HepG2 (cell line): ENCODE results near the gene SLC6A7. TPM values are rescaled to one million over a fixed set of nuclear protein-coding genes. Genes with fewer than 3 reads are reported as not detected.

ENCODE experiments used
- ATAC-seq: fragments of 200-7000 bp; cut with Tn5 transposase; 3 replicates; pipeline ENCODE4 v1.9.1; 2020; ENCODE audit warnings: mild to moderate bottlenecking, moderate library complexity
- BruUV-seq: library from RNA; stranded (reverse); fragments of 400-500 nt; replicated peaks from 2 replicates; lab custom pipeline; 2021; lab: Mats Ljungman, UMichigan
- CTCF ChIA-PET: fragments of 300-600 bp; formaldehyde crosslinking; extraction: SDS; loops from one replicate; lab custom pipeline; 2021; ENCODE audit warnings: low total read pairs, inconsistent platforms, low intra/inter-chr PET ratio; lab: Yijun Ruan, JAX
- POLR2A ChIA-PET: fragments of 350-600 bp; sonication (Branson Sonifier 250); formaldehyde crosslinking; loops from one replicate; lab custom pipeline; 2020; ENCODE audit warnings: antibody characterized with exemption, inconsistent platforms; lab: Yijun Ruan, JAX
- DNase-seq: peaks from one replicate; pipeline ENCODE4 v3.0.0-alpha.2; 2015; ENCODE audit warnings: low spot score
- FAIRE-seq: peaks from 3 replicates; lab custom pipeline; 2011; peaks lifted over from hg19 to GRCh38; lab: Jason Lieb, UNC
- H2AFZ ChIP-seq: one replicate; pipeline ENCODE4 v1.6.1; 2011; ENCODE audit warnings: low read length, inconsistent platforms
- H3K27ac ChIP-seq: fragments of 300-600 bp; 3 replicates; pipeline ENCODE4 v1.8.0; 2011; ENCODE audit warnings: mixed run types, mild to moderate bottlenecking, mixed read lengths, low read length, inconsistent platforms; ENCODE audit not compliant: insufficient read depth; ENCODE audit errors: extremely low read length
- H3K27me3 ChIP-seq, 2 experiments: fragments of 200-600 bp in 1 of 2; 2 replicates in 1 of 2; 3 replicates in 1 of 2; pipeline versions ENCODE4 v1.6.0 to v1.8.0; 2011; ENCODE audit warnings: low read length in 2 of 2, mild to moderate bottlenecking in 2 of 2, moderate library complexity in 2 of 2, inconsistent platforms in 1 of 2; ENCODE audit not compliant: insufficient read depth in 2 of 2, control insufficient read depth in 1 of 2
- H3K36me3 ChIP-seq, 2 experiments: fragments of 200-600 bp in 1 of 2; replicated peaks in 1 of 2; 2 replicates in 1 of 2; 3 replicates in 1 of 2; pipeline versions ENCODE4 v1.5.1 to v1.8.0; 2011; ENCODE audit warnings: low read length in 2 of 2, inconsistent platforms in 1 of 2; ENCODE audit not compliant: insufficient read depth in 2 of 2, control insufficient read depth in 1 of 2
- H3K4me1 ChIP-seq: 2 replicates; pipeline ENCODE4 v1.5.1; 2012; ENCODE audit warnings: low read length, inconsistent platforms; ENCODE audit not compliant: insufficient read depth
- H3K4me2 ChIP-seq: 2 replicates; pipeline ENCODE4 v1.6.0; 2011; ENCODE audit warnings: low read depth, low read length, inconsistent platforms
- H3K4me3 ChIP-seq, 3 experiments: fragments of 200-600 bp in 1 of 3; sonication (generic), shearing (Covaris generic) in 1 of 3; replicated peaks in 1 of 3; 2 replicates each; pipeline ENCODE4 v1.5.1; 2011 to 2016; ENCODE audit warnings: low read length in 3 of 3, inconsistent platforms in 2 of 3, low read depth in 2 of 3, mild to moderate bottlenecking in 2 of 3, control low read depth in 1 of 3, mixed read lengths in 1 of 3; ENCODE audit not compliant: insufficient read depth in 1 of 3
- H3K79me2 ChIP-seq: one replicate; pipeline ENCODE4 v1.6.1; 2011; ENCODE audit warnings: low read length, inconsistent platforms; ENCODE audit not compliant: insufficient read depth
- H3K9ac ChIP-seq: 2 replicates; pipeline ENCODE4 v1.6.0; 2011; ENCODE audit warnings: mild to moderate bottlenecking, low read depth, low read length, inconsistent platforms; ENCODE audit not compliant: insufficient read depth
- H3K9me3 ChIP-seq: 2 replicates; pipeline ENCODE4 v1.5.1; 2012; ENCODE audit warnings: mild to moderate bottlenecking, low read length
- H4K20me1 ChIP-seq: 2 replicates; pipeline ENCODE4 v1.6.0; 2011; ENCODE audit warnings: inconsistent platforms, mild to moderate bottlenecking, low read length, moderate library complexity; ENCODE audit not compliant: insufficient read depth
- CTCF ChIP-seq: sonication (generic); formaldehyde crosslinking; IDR thresholded peaks from 2 replicates; pipeline ENCODE4 v1.5.0; 2020; ENCODE audit warnings: mild to moderate bottlenecking, missing genetic modification reagents, moderate library complexity
- GPN1 ChIP-seq: sonication (generic); formaldehyde crosslinking; IDR thresholded peaks from 2 replicates; pipeline ENCODE4 v1.5.1; 2020; ENCODE audit warnings: missing genetic modification reagents, borderline replicate concordance
- STAG1 ChIP-seq: sonication (generic); formaldehyde crosslinking; IDR thresholded peaks from 2 replicates; pipeline ENCODE4 v1.4.0; 2020; ENCODE audit warnings: missing genetic modification reagents
- TEAD2 ChIP-seq: sonication (generic); formaldehyde crosslinking; IDR thresholded peaks from 2 replicates; pipeline ENCODE4 v1.9.0; 2021; ENCODE audit warnings: missing genetic modification reagents
- ZNF180 ChIP-seq: sonication (generic); formaldehyde crosslinking; IDR thresholded peaks from 2 replicates; pipeline ENCODE4 v1.4.0; 2020; ENCODE audit warnings: low read depth, missing genetic modification reagents, borderline replicate concordance
- ZNF382 ChIP-seq: sonication (generic); formaldehyde crosslinking; IDR thresholded peaks from 2 replicates; pipeline ENCODE4 v1.5.0; 2020; ENCODE audit warnings: missing genetic modification reagents, mild to moderate bottlenecking, borderline replicate concordance
- ZNF614 ChIP-seq: IDR thresholded peaks from 2 replicates; pipeline ENCODE4 v1.6.1; 2018; ENCODE audit warnings: missing biosample characterization, missing genetic modification reagents, inconsistent platforms, borderline replicate concordance
- WGBS: methylation state at CpG from one replicate; pipeline ENCODE4 v1.1.6; 2017; ENCODE audit warnings: low lambda C conversion rate; 5-methylcytosine and 5-hydroxymethylcytosine counted together
- in situ Hi-C: cut with HindIII; loops from 2 replicates; pipeline ENCODE4 v1.10.0; 2017; ENCODE audit warnings: low pct_unique_long_range_greater_than_20kb; ENCODE audit not compliant: extremely low pct_ligation_motif_present
- intact Hi-C: fragments of 100-400 bp; cut with micrococcal nuclease; formaldehyde crosslinking; loops from one replicate; pipeline ENCODE4 v1.10.0; 2022; ENCODE audit not compliant: unreplicated experiment
- polyA plus RNA-seq, 8 experiments: library from polyadenylated mRNA; depleted of rRNA in 3 of 8; stranded (reverse) in 7 of 8; unstranded in 1 of 8; fragments of >200 nt; fragmentation: Illumina TruSeq in 4 of 8; extraction: Trizol in 4 of 8; gene quantifications; 2 replicates each; pipeline versions ENCODE4 v1.2.1 to v1.2.3, GENCODE V29; 2011 to 2016; ENCODE audit warnings: low read depth in 4 of 8, missing spikeins in 1 of 8, mixed read lengths in 1 of 8; ENCODE audit not compliant: insufficient read depth in 1 of 8
- total RNA-seq, 5 experiments: library from RNA; depleted of rRNA; stranded (reverse); fragments of >200 nt; fragmentation: Illumina TruSeq; extraction: Trizol; gene quantifications; 2 replicates each; pipeline ENCODE4 v1.2.3, GENCODE V29; 2016; ENCODE audit warnings: low read depth in 1 of 5
- TF ChIP-seq, protein P1 (sequence below): sonication (generic); formaldehyde crosslinking; IDR thresholded peaks from 2 replicates; pipeline ENCODE4 v1.8.0; 2022; ENCODE audit warnings: low read depth, missing genetic modification reagents
- TF ChIP-seq, protein P2 (sequence below): fragments of 450-650 bp; IDR thresholded peaks from 2 replicates; pipeline ENCODE4 v1.6.1; 2016
- TF ChIP-seq, protein P3 (sequence below): sonication (generic); IDR thresholded peaks from 2 replicates; pipeline ENCODE4 v1.6.1; 2016; ENCODE audit warnings: low read depth, borderline replicate concordance

The SLC6A7 gene
- total and polyA plus RNA-seq, 2 of the 13 experiments (the other 11 are each of a cell fraction or from before 2014, with no cell fraction given), result not detected

DNA sequence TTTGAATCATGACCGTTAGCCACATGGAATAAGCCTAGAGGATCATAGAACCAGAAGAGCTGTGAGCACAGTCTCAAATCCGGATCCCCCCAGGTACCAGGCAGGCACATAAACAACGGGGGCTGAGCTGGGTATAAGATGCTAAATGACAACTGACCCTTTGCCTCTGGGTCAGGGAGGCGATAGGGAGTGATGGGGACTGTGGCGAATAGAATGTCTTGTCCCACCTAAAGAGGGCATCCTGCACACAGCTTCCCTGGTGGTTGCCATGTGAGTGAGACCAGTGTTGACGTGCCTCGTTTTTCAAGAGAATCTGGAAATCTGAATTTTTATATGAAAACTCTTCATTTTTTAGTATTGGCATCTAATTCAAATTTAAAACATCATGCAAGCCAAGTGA, 33.6 kb downstream of the SLC6A7 start:
- no peak overlapping the region for H2AFZ ChIP-seq
- H4K20me1 ChIP-seq, result no peaks in the 10 kb centered on the region
- H3K27me3 ChIP-seq, result peaks cover 2 to 42% of the 10 kb centered on the region in 2 experiments; a peak in 3 of 5 replicates
- in situ Hi-C loops (no loop called here), intact Hi-C loops (no loop called here)
- POLR2A ChIA-PET, result no interaction called here
- H3K36me3 ChIP-seq, result no peaks in the 10 kb centered on the region
- ATAC-seq (no peak), FAIRE-seq (no peak), DNase-seq (no peak)
- BruUV-seq, result no TSS peak
- TF ChIP-seq STAG1 (CRISPR knock-in tag), result peak; percentile 13; the same call in 1 of the 2 replicates
- TF ChIP-seq ZNF614 (CRISPR knock-in tag), result no peak
- TF ChIP-seq CTCF (CRISPR knock-in tag), result 0 out of 2 replicates have a peak, but pooled peaks have one; percentile 15
- TF ChIP-seq ZNF180 (CRISPR knock-in tag), result peak; percentile 97; the same call in 1 of the 2 replicates
- no peaks in the 10 kb centered on the region for H3K79me2 ChIP-seq
- H3K4me2 ChIP-seq, result no peak overlapping the region
- no peaks in the 10 kb centered on the region for H3K9me3 ChIP-seq
- WGBS, result 32% methylated on average over 7 of the region's 7 CpGs
- H3K4me1 ChIP-seq, result 0 out of 2 replicates have a peak, but pooled peaks cover 5% of the 10 kb centered on the region
- no peak overlapping the region for H3K27ac ChIP-seq
- H3K4me3 ChIP-seq, result no peak overlapping the region
- no peak overlapping the region for H3K9ac ChIP-seq
- CTCF ChIA-PET, result no interaction called here

DNA sequence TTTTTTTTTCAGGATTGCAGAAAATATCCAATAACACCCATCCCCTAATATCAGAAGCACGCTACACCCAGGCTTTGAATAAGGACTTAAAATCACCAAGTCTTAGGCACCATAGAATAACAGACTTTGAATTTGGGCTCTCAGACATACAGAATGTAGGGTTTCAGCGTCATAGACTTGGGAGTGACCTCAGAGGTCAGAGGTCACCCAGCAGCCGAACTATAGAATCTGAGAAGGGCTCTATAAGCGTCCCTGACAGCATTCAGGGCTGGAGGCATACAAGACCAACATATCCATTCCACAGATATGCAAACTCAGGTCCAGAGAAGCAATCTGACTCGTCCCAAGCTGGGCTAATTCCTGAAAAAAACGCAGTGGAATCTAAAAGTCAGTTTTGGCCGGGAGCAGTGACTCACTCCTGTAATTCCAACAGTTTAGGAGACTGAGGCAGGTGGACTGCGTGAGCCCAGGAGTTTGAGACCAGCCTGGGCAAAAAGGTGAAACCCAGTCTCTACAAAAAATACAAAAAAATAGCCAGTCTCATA, 34.7 kb downstream of the SLC6A7 start:
- no peaks in the 10 kb centered on the region for H3K9me3 ChIP-seq
- POLR2A ChIA-PET, result interaction anchor here (0.6 kb wide), 1 partner anchor 186 kb away, joined by 3 read pairs; no protein-coding TSS in a partner anchor
- no TSS peak for BruUV-seq
- WGBS, result 8% methylated on average over 8 of the region's 8 CpGs
- no peaks in the 10 kb centered on the region for H3K79me2 ChIP-seq
- H3K4me1 ChIP-seq, result 0 out of 2 replicates have a peak, but pooled peaks cover 5% of the 10 kb centered on the region
- H3K27me3 ChIP-seq, result peaks cover 2 to 42% of the 10 kb centered on the region in 2 experiments; a peak in 3 of 5 replicates
- H3K9ac ChIP-seq, result no peak overlapping the region
- H2AFZ ChIP-seq, result no peak overlapping the region
- no peak for DNase-seq
- no peak for ATAC-seq
- intact Hi-C loops, result no loop called here
- H4K20me1 ChIP-seq, result no peaks in the 10 kb centered on the region
- no peaks in the 10 kb centered on the region for H3K36me3 ChIP-seq
- no peak overlapping the region for H3K4me3 ChIP-seq
- H3K27ac ChIP-seq, result no peak overlapping the region
- CTCF ChIA-PET, result no interaction called here
- FAIRE-seq, result no peak
- no peak overlapping the region for H3K4me2 ChIP-seq
- in situ Hi-C loops, result no loop called here
- TF ChIP-seq, protein P1, sequence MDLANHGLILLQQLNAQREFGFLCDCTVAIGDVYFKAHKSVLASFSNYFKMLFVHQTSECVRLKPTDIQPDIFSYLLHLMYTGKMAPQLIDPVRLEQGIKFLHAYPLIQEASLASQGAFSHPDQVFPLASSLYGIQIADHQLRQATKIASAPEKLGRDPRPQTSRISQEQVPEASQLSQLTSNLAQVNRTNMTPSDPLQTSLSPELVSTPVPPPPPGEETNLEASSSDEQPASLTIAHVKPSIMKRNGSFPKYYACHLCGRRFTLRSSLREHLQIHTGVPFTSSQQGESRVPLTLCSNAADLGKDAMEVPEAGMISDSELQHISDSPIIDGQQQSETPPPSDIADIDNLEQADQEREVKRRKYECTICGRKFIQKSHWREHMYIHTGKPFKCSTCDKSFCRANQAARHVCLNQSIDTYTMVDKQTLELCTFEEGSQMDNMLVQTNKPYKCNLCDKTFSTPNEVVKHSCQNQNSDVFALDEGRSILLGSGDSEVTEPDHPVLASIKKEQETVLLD (CRISPR knock-in tag), result no peak
- no peak for TF ChIP-seq TEAD2
- TF ChIP-seq, protein P2, sequence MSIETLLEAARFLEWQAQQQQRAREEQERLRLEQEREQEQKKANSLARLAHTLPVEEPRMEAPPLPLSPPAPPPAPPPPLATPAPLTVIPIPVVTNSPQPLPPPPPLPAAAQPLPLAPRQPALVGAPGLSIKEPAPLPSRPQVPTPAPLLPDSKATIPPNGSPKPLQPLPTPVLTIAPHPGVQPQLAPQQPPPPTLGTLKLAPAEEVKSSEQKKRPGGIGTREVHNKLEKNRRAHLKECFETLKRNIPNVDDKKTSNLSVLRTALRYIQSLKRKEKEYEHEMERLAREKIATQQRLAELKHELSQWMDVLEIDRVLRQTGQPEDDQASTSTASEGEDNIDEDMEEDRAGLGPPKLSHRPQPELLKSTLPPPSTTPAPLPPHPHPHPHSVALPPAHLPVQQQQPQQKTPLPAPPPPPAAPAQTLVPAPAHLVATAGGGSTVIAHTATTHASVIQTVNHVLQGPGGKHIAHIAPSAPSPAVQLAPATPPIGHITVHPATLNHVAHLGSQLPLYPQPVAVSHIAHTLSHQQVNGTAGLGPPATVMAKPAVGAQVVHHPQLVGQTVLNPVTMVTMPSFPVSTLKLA, result no peak
- TF ChIP-seq, protein P3, sequence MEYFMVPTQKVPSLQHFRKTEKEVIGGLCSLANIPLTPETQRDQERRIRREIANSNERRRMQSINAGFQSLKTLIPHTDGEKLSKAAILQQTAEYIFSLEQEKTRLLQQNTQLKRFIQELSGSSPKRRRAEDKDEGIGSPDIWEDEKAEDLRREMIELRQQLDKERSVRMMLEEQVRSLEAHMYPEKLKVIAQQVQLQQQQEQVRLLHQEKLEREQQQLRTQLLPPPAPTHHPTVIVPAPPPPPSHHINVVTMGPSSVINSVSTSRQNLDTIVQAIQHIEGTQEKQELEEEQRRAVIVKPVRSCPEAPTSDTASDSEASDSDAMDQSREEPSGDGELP, result no peak
- TF ChIP-seq GPN1 (CRISPR knock-in tag), result no peak
- no peak for TF ChIP-seq ZNF382 (CRISPR knock-in tag)
